ENCODE results near the gene TSSK6. TPM values are rescaled to one million over a fixed set of nuclear protein-coding genes. Genes with fewer than 3 reads are reported as not detected.

Gene TSSK6
- total and polyA plus RNA-seq, 2 experiments from 2014 or later: 0.63 to 4.9 TPM

DNA sequence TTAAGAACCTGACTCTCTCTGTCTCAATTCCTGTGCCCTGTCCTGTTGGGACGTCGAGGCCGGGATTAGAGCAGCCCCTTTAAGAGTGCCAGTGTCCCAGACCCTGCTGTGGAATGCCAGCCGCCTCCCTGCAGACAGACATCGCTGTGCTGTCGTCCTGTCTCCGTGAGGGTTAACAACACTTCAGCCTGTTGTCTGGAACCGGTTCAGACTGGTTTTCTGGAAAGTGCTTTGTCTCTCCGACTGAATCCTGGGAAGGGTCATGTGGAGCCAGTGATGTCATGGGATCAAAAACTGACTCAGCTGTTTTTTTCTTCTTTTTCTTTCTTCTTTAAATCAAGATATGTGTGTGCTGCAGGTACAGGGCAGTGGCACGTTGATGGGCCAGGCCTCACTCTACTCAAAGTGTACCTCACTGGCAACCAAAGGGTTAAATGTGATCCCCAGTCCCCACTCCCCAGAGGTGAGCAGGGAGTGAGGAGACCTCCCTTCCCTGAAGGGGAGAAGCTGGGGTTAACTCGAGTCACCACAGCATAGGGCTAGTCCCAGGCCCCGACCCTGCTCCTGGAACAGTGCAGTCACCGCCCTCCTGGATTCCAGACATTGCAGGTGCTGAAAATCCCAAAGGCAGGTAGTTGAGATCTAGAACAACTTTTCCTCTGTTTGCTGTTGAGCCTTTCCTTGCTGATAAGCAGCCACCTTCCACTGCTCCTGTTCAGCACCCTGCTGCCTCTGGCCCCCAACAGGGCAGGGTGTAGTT, 50.8 kb downstream of the TSSK6 start:
- Histone ChIP-seq H3K27me3 (ENCODE audit: insufficient read depth) (no peaks in the 10 kb centered on the region), H4K20me1 (replicated peaks; ENCODE audit: insufficient read depth) (peaks cover 33% of the 10 kb centered on the region), H3K79me2 (replicated peaks; ENCODE audit: insufficient read depth) (peaks cover 99% of the 10 kb centered on the region), H3F3A (replicated peaks; ENCODE audit: low read depth) (peaks cover 42% of the 10 kb centered on the region), H3K9me2 (ENCODE audit: insufficient read depth) (no peaks in the 10 kb centered on the region), H3K4me2 (peak overlapping the region; percentile 89; the same call in 1 of the 2 replicates), H3K27ac (ENCODE audit: low read depth) (peak overlapping the region; percentile 93), H3K36me3 (ENCODE audit: insufficient read depth) (peaks cover 23% of the 10 kb centered on the region), H3K4me3 (no peak overlapping the region), H3K4me1 (ENCODE audit: insufficient read depth) (peaks cover 45% of the 10 kb centered on the region), H2AFZ (no peak overlapping the region)
- Mint-ChIP-seq H3K36me3 (ENCODE audit: low read depth) (peaks cover 53% of the 10 kb centered on the region), H3K9me3 (peaks cover 35% of the 10 kb centered on the region), H3K27me3 (ENCODE audit: insufficient read depth, low read depth, poor library complexity) (peaks cover 16% of the 10 kb centered on the region), H3K27ac (peak overlapping the region; percentile 98), H3K4me3 (peak overlapping the region; percentile 34), H3K4me1 (peaks cover 55% of the 10 kb centered on the region)
- DNase-seq (ENCODE audit: low spot score): peak; percentile 86
- TF ChIP-seq, protein P1, sequence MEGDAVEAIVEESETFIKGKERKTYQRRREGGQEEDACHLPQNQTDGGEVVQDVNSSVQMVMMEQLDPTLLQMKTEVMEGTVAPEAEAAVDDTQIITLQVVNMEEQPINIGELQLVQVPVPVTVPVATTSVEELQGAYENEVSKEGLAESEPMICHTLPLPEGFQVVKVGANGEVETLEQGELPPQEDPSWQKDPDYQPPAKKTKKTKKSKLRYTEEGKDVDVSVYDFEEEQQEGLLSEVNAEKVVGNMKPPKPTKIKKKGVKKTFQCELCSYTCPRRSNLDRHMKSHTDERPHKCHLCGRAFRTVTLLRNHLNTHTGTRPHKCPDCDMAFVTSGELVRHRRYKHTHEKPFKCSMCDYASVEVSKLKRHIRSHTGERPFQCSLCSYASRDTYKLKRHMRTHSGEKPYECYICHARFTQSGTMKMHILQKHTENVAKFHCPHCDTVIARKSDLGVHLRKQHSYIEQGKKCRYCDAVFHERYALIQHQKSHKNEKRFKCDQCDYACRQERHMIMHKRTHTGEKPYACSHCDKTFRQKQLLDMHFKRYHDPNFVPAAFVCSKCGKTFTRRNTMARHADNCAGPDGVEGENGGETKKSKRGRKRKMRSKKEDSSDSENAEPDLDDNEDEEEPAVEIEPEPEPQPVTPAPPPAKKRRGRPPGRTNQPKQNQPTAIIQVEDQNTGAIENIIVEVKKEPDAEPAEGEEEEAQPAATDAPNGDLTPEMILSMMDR (conservative IDR thresholded peaks at IDR 0.05; ENCODE audit: low read depth in 2 of 2): no peak
- TF ChIP-seq CREB1 (CRISPR knock-in tag; IDR thresholded peaks at IDR 0.05; ENCODE audit: low read depth): peak; percentile 68; the same call in 1 of the 2 replicates
- ATAC-seq: peak; percentile 14

Other genes starting within 250 kb of the TSSK6 start
- gene TM6SF2, start 242.2 kb downstream of the TSSK6 start, total RNA-seq (2014; rRNA removed; shearing (Covaris generic)): 2.6 and 3.9 TPM in 2 replicates
- 4.2 and 4.4 TPM in 2 replicates for gene TM6SF2, start 242.2 kb downstream of the TSSK6 start, polyA plus RNA-seq (2016; fragmentation: Nextera tagmentation; extraction: Ambion mirVana)
- 31.0 and 38.6 TPM in 2 replicates for gene SUGP1, start 195.0 kb downstream of the TSSK6 start, total RNA-seq (2014; rRNA removed; shearing (Covaris generic))
- gene SUGP1, start 195.0 kb downstream of the TSSK6 start, polyA plus RNA-seq (2016; fragmentation: Nextera tagmentation; extraction: Ambion mirVana): 61.6 and 63.2 TPM in 2 replicates
- 36.0 and 62.2 TPM in 2 replicates for gene MAU2, start 194.7 kb downstream of the TSSK6 start, total RNA-seq (2014; rRNA removed; shearing (Covaris generic))
- gene MAU2, start 194.7 kb downstream of the TSSK6 start, polyA plus RNA-seq (2016; fragmentation: Nextera tagmentation; extraction: Ambion mirVana): 18.9 and 20.5 TPM in 2 replicates
- gene GATAD2A, start 109.9 kb downstream of the TSSK6 start, total RNA-seq (2014; rRNA removed; shearing (Covaris generic)): 123 and 151 TPM in 2 replicates
- gene GATAD2A, start 109.9 kb downstream of the TSSK6 start, polyA plus RNA-seq (2016; fragmentation: Nextera tagmentation; extraction: Ambion mirVana): 40.0 and 49.2 TPM in 2 replicates
- gene NDUFA13, start 677 bp upstream of the TSSK6 start, total RNA-seq (2014; rRNA removed; shearing (Covaris generic)): 37.6 and 143 TPM in 2 replicates
- 598 and 619 TPM in 2 replicates for gene NDUFA13, start 677 bp upstream of the TSSK6 start, polyA plus RNA-seq (2016; fragmentation: Nextera tagmentation; extraction: Ambion mirVana)
- 0.85 and 3.5 TPM in 2 replicates for gene YJEFN3, start 13.4 kb upstream of the TSSK6 start, total RNA-seq (2014; rRNA removed; shearing (Covaris generic))
- gene YJEFN3, start 13.4 kb upstream of the TSSK6 start, polyA plus RNA-seq (2016; fragmentation: Nextera tagmentation; extraction: Ambion mirVana): 3.7 and 6.5 TPM in 2 replicates
- 17.0 and 21.6 TPM in 2 replicates for gene CILP2, start 22.7 kb upstream of the TSSK6 start, total RNA-seq (2014; rRNA removed; shearing (Covaris generic))
- 4.0 and 5.0 TPM in 2 replicates for gene CILP2, start 22.7 kb upstream of the TSSK6 start, polyA plus RNA-seq (2016; fragmentation: Nextera tagmentation; extraction: Ambion mirVana)
- gene PBX4, start 103.1 kb upstream of the TSSK6 start, total RNA-seq (2014; rRNA removed; shearing (Covaris generic)): 1.5 and 2.6 TPM in 2 replicates
- 4.1 and 5.3 TPM in 2 replicates for gene PBX4, start 103.1 kb upstream of the TSSK6 start, polyA plus RNA-seq (2016; fragmentation: Nextera tagmentation; extraction: Ambion mirVana)
- 49.5 and 63.1 TPM in 2 replicates for gene LPAR2, start 112.7 kb upstream of the TSSK6 start, total RNA-seq (2014; rRNA removed; shearing (Covaris generic))
- 35.8 and 39.4 TPM in 2 replicates for gene LPAR2, start 112.7 kb upstream of the TSSK6 start, polyA plus RNA-seq (2016; fragmentation: Nextera tagmentation; extraction: Ambion mirVana)
- 19.8 and 22.1 TPM in 2 replicates for gene GMIP, start 128.1 kb upstream of the TSSK6 start, total RNA-seq (2014; rRNA removed; shearing (Covaris generic))
- 5.1 and 6.2 TPM in 2 replicates for gene GMIP, start 128.1 kb upstream of the TSSK6 start, polyA plus RNA-seq (2016; fragmentation: Nextera tagmentation; extraction: Ambion mirVana)
- gene ATP13A1, start 148.1 kb upstream of the TSSK6 start, total RNA-seq (2014; rRNA removed; shearing (Covaris generic)): 109 and 307 TPM in 2 replicates
- gene ATP13A1, start 148.1 kb upstream of the TSSK6 start, polyA plus RNA-seq (2016; fragmentation: Nextera tagmentation; extraction: Ambion mirVana): 38.1 and 41.5 TPM in 2 replicates
- 46.4 and 51.0 TPM in 2 replicates for gene ZNF101, start 153.3 kb upstream of the TSSK6 start, total RNA-seq (2014; rRNA removed; shearing (Covaris generic))
- gene ZNF101, start 153.3 kb upstream of the TSSK6 start, polyA plus RNA-seq (2016; fragmentation: Nextera tagmentation; extraction: Ambion mirVana): 47.9 and 52.9 TPM in 2 replicates
- 9.4 and 10.2 TPM in 2 replicates for gene ZNF14, start 217.6 kb upstream of the TSSK6 start, total RNA-seq (2014; rRNA removed; shearing (Covaris generic))
- 3.0 and 4.6 TPM in 2 replicates for gene ZNF14, start 217.6 kb upstream of the TSSK6 start, polyA plus RNA-seq (2016; fragmentation: Nextera tagmentation; extraction: Ambion mirVana)

Data from GM23338 (cell line).